VCaP (cell line): ENCODE data around the gene FAM185A.
"Not testable (repeated sequence)": the region's sequence is repeated elsewhere in the genome, so short reads cannot be mapped to it uniquely, and the experiment has no call there.

Experiments
- H3K27ac ChIP-seq: fragments of 450-650 bp; 2 replicates; pipeline ENCODE4 v1.5.1; 2017
- CTCF ChIP-seq: fragments of 450-650 bp; conservative IDR thresholded peaks from 2 replicates; pipeline ENCODE4 v1.5.1; 2017; ENCODE audit warnings: mild to moderate bottlenecking, moderate library complexity

FAM185A gene

GRCh38 chr7:102834466-102834865 is 85.7 kb downstream of the FAM185A start:
- no peak overlapping the region for H3K27ac ChIP-seq
- no peak for TF ChIP-seq CTCF

DNA sequence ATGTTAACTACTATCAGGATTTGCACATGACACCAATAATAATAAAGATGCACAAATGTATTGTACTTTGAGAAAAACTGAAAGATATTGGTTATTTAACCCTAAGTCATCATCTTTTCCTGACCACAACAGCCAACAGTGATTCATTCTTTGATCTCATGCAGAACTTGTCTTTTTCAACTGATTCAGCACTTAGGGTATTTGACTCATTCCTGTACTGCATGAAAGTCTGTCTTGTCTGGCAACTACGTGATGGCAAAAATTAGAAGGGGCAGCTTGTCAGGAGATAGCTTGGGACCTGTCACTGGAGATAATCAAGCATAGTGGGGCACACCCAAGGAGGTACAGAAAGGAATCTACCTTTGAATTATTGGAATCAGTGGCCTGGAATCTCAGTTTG is 86.2 kb downstream of the FAM185A start:
- no peak overlapping the region for H3K27ac ChIP-seq
- no peak for TF ChIP-seq CTCF

DNA sequence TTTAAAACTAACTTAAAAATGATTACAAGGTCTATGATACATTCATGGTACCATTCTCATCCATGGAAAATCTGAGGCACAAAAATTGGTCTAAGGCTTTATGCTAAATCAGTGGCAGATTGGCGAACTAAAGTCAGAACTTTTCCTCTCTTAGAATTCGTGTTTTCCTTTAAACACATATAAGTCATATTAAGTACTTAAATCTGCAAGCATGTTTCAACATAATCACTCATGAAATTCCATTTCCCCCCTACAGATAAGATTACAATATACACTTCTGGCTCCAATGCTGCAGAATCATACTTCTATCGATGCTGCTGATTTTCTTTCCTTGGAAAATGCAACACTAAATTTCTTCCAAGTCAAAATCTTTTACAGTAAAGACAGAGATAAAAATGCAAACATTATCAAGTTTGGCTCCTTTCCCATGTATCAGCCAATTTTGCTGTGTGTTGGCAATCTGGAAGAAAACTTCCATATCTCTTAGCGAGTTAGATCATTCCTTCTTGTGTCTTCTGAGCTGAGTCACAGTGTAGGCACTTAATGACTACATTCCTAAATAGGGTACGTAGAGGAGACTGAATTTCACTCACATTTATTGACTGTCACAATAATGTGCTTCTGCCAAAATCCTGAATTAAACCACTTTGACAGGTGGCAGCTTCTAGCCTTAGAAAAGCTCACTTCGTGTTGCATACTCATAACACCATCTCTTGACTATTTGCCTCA is 87.6 kb downstream of the FAM185A start:
- TF ChIP-seq CTCF: no peak
- H3K27ac ChIP-seq: no peak overlapping the region

DNA sequence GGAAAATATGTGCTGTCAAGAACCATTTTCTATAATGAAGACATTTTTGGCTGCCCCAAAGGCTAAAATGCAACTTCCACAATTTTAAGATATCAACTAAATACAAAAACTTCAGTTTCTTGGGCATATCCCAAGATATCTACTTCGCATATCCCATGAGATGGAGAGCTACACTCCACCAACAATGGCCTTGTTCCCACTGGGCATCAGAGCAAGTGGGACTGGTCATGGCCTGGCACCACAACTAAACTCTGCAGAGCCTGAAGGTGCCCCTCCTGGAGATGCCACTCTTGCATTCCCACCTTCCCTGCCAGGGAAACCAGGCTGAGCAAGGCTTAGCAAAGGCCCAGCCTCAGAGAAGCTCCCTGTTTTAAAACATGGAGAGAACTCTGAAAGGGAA is 88.2 kb downstream of the FAM185A start:
- H3K27ac ChIP-seq: no peak overlapping the region
- no peak for TF ChIP-seq CTCF

- TF ChIP-seq CTCF: no peak
- no peak overlapping the region for H3K27ac ChIP-seq
Measured at GRCh38 chr7:102837802-102838201, 89.0 kb downstream of the FAM185A start.

DNA sequence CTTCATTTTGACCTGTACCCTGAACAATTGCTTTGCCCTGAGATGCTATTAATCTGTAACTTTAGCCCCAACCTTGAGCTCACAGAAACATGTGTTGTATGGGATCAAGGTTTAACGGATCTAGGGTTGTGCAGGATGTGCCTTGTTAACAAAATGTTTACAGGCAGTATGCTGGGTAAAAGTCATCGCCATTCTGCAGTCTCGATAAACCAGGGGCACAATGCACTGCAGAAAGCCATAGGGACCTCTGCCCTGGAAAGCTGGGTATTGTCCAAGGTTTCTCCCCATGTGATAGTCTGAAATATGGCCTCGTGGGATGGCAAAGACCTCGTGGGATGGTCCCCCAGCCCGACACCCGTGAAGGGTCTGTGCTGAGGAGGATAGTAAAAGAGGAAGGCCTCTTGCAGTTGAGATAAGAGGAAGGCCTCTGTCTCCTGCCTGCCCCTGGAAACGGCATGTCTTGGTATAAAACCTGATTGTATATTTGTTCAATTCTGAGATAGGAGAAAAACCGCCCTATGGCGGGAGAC is 89.8 kb downstream of the FAM185A start:
- H3K27ac ChIP-seq: not testable (repeated sequence)

- no peak overlapping the region for H3K27ac ChIP-seq
- no peak for TF ChIP-seq CTCF
Measured at GRCh38 chr7:102840404-102840803, 91.6 kb downstream of the FAM185A start.

DNA sequence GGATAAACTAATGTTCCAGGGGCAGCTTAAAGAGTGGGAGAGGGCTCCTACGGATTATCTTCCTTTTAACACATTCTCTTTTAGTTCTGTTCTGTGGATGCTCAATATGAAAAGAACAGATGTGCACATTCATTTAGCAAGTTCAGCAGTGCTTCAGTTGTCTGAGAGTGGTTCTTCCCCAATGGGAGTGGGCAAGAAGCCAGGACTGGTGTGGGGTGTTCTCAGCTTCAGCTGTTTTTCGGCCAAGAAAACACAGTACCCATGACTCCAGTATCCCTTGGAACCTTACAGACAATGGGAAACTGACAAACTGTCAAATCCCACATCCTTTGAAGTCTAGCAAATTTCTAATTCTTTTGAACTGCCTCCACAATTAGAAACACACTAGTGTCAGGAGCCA is 92.5 kb downstream of the FAM185A start:
- H3K27ac ChIP-seq: no peak overlapping the region
- TF ChIP-seq CTCF: no peak
